Epithelial cell of esophagus (primary cell): ENCODE data around the gene KLHL11.

ENCODE experiments used
- DNase-seq: peaks from one replicate; pipeline ENCODE4 v3.0.0; 2010; ENCODE audit warnings: low read depth
- H3K4me3 ChIP-seq: 2 replicates; pipeline ENCODE4 v1.5.1; 2011; ENCODE audit warnings: mild to moderate bottlenecking, low read length, control low read depth
- TF ChIP-seq, protein P1 (sequence below): IDR thresholded peaks from 2 replicates; pipeline ENCODE4 v1.5.1; 2011; ENCODE audit warnings: low read depth, mild to moderate bottlenecking, low read length, control low read depth, inconsistent platforms; ENCODE audit not compliant: insufficient read depth; ENCODE audit errors: missing control alignments

KLHL11 gene

DNA sequence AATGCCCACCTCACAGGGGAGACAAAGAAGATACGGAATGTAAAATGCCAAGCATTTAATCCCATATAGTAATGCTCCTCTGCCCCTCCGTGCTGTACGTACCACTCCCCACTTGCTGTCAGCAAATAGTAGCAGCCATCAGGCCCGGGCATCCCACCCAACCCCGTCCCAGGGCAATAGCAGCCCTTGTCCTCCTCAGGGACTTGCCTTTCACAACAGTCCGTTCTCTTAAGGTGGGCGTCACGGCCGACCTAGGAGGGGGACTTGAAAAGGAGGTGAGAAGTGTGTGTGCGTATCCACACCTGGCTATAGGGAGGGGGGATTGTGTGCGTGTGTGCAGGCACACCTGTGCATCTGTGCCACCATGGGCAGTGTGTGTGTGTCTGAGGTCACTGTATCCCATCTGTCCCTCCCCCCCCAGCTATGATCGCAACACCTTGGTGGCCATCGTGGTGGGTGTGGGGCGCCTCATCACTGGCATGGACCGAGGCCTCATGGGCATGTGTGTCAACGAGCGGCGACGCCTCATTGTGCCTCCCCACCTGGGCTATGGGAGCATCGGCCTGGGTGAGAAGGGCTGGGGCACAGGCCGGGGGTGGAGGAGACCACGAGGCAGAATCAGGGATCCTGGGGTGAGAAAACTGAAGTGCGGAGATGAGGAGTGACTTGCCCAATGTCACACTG lies 48.4 kb downstream of the KLHL11 start:
- no peak for DNase-seq
- TF ChIP-seq, protein P1, sequence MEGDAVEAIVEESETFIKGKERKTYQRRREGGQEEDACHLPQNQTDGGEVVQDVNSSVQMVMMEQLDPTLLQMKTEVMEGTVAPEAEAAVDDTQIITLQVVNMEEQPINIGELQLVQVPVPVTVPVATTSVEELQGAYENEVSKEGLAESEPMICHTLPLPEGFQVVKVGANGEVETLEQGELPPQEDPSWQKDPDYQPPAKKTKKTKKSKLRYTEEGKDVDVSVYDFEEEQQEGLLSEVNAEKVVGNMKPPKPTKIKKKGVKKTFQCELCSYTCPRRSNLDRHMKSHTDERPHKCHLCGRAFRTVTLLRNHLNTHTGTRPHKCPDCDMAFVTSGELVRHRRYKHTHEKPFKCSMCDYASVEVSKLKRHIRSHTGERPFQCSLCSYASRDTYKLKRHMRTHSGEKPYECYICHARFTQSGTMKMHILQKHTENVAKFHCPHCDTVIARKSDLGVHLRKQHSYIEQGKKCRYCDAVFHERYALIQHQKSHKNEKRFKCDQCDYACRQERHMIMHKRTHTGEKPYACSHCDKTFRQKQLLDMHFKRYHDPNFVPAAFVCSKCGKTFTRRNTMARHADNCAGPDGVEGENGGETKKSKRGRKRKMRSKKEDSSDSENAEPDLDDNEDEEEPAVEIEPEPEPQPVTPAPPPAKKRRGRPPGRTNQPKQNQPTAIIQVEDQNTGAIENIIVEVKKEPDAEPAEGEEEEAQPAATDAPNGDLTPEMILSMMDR: no peak
- no peak overlapping the region for H3K4me3 ChIP-seq

DNA sequence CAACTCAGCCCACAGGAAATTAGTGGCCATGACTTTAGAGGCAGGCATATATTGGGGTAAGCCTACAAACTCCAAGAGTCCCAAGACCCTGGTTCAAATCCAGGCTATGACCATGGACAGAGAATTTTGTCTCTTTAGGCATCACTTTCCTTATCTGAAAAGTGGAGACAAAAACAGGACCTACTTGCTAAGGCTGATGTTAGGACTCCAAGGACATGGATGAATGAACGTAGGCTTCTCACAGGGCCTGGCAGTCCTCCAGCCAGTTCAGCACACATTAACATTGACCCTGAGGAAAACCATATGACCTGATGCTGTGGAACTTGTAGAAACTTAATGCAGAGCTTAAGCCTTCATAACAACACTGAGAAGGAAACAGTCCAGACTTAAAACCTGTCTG lies 51.0 kb downstream of the KLHL11 start:
- H3K4me3 ChIP-seq: no peak overlapping the region
- DNase-seq: no peak
- TF ChIP-seq, protein P1: no peak

DNA sequence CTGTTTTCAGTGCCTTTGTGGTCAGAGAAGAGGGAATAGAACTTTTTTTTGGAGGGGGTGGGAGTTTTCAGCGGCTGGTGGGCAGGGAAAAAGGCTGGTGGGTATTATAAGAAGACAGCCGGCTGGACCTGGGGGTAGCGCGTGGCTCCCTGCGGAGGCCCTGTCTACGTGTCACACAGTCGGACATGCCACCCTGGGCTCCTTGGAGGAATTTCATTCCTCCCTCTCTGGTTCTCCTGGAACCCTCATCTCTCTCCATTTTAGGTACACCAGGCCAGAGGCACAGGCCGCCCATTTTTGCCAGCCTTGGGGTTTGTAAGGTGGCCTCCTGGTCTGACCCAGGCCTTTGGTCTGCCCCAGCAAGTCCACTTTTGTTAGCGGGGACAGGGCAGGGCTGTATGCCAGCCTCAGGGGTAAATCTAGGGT lies 51.5 kb downstream of the KLHL11 start:
- TF ChIP-seq, protein P1: no peak
- H3K4me3 ChIP-seq: peak overlapping the region; percentile 64
- DNase-seq: no peak

DNA sequence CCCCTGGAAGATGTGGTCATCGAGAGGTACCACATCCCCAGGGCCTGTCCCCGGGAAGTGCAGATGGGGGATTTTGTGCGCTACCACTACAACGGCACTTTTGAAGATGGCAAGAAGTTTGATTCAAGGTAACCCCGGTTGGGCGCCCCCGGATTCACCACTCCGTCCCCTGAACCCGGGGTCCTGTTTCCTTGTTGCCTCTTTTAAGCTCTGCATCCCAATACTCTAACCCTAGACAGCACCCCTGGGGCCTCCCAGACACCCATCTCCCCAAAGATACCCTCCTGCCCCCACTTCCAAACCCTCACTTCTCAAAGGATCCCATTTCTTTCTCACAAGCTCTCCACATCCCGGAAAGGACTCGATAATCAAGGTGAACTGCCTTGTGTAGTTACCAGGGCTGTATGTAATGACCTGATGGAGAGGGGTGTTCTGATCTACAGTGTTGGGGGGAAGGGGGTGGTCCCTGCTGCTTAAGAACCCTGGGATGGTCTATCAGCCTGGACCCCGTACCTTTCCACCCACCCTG lies 52.0 kb downstream of the KLHL11 start:
- TF ChIP-seq, protein P1: no peak
- DNase-seq: no peak
- H3K4me3 ChIP-seq: peak overlapping the region; percentile 64

DNA sequence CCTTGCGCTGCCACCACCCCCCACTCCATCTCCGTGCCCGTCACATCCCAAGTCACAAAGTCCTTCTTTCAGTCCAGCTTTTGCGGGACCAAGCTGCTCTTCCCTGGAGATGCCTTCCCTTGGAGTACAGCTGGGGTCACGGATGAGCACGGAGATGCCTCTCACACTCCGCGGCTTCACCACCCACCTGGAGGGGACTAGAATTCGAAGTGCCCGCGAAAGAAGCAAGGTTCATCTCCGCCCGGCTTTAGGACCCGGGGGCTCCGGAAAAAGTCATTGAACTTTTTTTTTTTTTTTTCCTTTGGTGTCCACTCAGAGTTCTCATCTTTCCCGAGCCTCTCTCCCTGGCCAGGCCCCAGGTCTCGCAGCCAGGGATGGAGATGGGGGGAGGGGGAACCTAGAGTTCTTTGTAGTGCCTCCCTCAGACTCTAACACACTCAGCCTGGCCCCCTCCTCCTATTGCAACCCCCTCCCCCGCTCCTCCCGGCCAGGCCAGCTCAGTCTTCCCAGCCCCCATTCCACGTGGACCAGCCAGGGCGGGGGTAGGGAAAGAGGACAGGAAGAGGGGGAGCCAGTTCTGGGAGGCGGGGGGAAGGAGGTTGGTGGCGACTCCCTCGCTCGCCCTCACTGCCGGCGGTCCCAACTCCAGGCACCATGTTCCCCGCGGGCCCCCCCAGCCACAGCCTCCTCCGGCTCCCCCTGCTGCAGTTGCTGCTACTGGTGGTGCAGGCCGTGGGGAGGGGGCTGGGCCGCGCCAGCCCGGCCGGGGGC lies 52.7 kb downstream of the KLHL11 start, which contains the start of gene FKBP10:
Gene FKBP10 (plus strand): TSS at position 624 of the 771 bp plus-strand sequence. CDS start 31 bp downstream, at position 655.
- DNase-seq: peak; percentile 66
- TF ChIP-seq, protein P1: no peak

DNA sequence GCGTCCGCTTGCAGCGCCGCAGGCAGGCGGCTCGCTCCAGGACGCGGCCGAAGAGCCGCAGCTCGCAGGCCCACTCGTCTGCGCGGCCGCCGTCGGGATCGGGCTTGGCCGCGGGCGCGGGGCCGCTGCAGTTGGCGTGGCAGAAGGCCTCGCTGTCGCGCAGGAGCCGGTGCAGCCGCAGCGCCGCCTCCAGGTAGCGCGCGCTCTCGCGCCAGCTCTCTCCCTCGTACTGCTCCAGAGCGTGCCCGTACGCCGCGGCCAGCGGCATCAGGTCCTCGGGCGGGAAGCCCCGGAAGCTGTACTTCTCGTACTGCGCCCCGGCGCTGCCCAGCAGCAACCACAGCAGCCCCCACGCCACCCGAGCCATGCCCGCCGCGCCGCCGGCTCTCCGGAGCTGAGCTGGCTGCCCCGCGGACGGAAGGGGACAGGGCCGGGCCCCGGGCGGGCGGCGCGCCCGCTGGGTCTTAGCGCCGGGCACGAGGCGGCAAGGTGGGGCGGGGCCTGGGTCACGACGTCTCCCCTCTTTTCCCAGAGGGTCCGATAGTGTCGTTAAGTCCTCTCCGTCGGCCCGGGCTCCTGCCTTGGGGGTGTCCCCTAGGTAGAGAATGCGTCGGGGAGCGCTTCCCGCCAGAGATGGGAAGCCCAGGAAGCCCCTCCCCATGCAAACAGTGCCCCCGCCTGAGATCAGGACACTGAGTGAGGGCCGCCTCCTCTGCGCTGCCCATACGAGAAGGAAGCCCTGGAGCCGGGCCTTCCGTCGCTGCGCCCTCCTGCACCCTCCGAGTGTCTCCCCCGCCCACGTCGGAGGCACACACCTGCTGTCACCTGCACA lies 53.5 kb downstream of the KLHL11 start, which contains the start of gene P3H4:
Gene P3H4 (minus strand): TSS at position 401 of the 832 bp plus-strand sequence. CDS start 34 bp downstream, at position 367.
- DNase-seq: peak; percentile 86
- peak within 1 kb of the TSS; percentile 64 for H3K4me3 ChIP-seq
- TF ChIP-seq, protein P1: peak; percentile 60

More for the DNA sequence above, 52.7 kb downstream of the KLHL11 start, which contains the start of gene FKBP10:
- H3K4me3 ChIP-seq: peak within 1 kb of the TSS; percentile 64
